Trophoblast cell (in vitro differentiated cells and primary cell): Measurements from ENCODE around the gene LASP1.

Experiments used
- DNase-seq, 2 donors: peaks; one replicate each; pipeline ENCODE4 v3.0.0-alpha.2; 2016
- H2AFZ ChIP-seq: 2 replicates; pipeline ENCODE4 v1.6.1; 2013; ENCODE audit warnings: low read length, moderate library complexity, mild to moderate bottlenecking; ENCODE audit not compliant: insufficient read depth, poor library complexity
- H2AK5ac ChIP-seq: 2 replicates; pipeline ENCODE4 v1.6.1; 2013; ENCODE audit warnings: mild to moderate bottlenecking, low read length
- H2BK120ac ChIP-seq: 2 replicates; pipeline ENCODE4 v1.6.1; 2013; ENCODE audit warnings: low read length, mild to moderate bottlenecking, moderate library complexity; ENCODE audit not compliant: insufficient read depth, poor library complexity
- H2BK12ac ChIP-seq: 2 replicates; pipeline ENCODE4 v1.6.1; 2013; ENCODE audit warnings: mild to moderate bottlenecking, low read length, moderate library complexity
- H2BK5ac ChIP-seq: 2 replicates; pipeline ENCODE4 v1.6.1; 2013; ENCODE audit warnings: low read length, low read depth, moderate library complexity, mild to moderate bottlenecking; ENCODE audit not compliant: poor library complexity
- H3K14ac ChIP-seq: 2 replicates; pipeline ENCODE4 v1.6.1; 2013; ENCODE audit warnings: mild to moderate bottlenecking, low read length
- H3K18ac ChIP-seq: 2 replicates; pipeline ENCODE4 v1.6.1; 2013; ENCODE audit warnings: mild to moderate bottlenecking, low read length
- H3K23ac ChIP-seq: 2 replicates; pipeline ENCODE4 v1.6.1; 2013; ENCODE audit warnings: low read length
- H3K27ac ChIP-seq: 2 replicates; pipeline ENCODE4 v1.5.1; 2013; ENCODE audit warnings: low read depth, mild to moderate bottlenecking, inconsistent platforms, low read length, moderate library complexity
- H3K27me3 ChIP-seq: 2 replicates; pipeline ENCODE4 v1.6.1; 2013; ENCODE audit warnings: inconsistent platforms, mild to moderate bottlenecking, low read length, moderate library complexity; ENCODE audit not compliant: insufficient read depth
- H3K36me3 ChIP-seq, 2 experiments: 1 replicate in 1 of 2; 2 replicates in 1 of 2; pipeline ENCODE4 v1.6.1; 2013; ENCODE audit warnings: low read length in 2 of 2, mild to moderate bottlenecking in 2 of 2, moderate library complexity in 1 of 2; ENCODE audit not compliant: insufficient read depth in 2 of 2, control insufficient read depth in 1 of 2
- H3K4ac ChIP-seq: 2 replicates; pipeline ENCODE4 v1.6.1; 2013; ENCODE audit warnings: low read depth, mild to moderate bottlenecking, low read length, moderate library complexity
- H3K4me1 ChIP-seq, 2 experiments: 1 replicate in 1 of 2; 2 replicates in 1 of 2; pipeline ENCODE4 v1.6.1; 2013; ENCODE audit warnings: low read length in 2 of 2, mild to moderate bottlenecking in 2 of 2, moderate library complexity in 1 of 2; ENCODE audit not compliant: insufficient read depth in 2 of 2, control insufficient read depth in 1 of 2
- H3K4me2 ChIP-seq: 2 replicates; pipeline ENCODE4 v1.6.1; 2013; ENCODE audit warnings: inconsistent platforms, mild to moderate bottlenecking, low read length, moderate library complexity
- H3K4me3 ChIP-seq: 2 replicates; pipeline ENCODE4 v1.5.1; 2013; ENCODE audit warnings: mild to moderate bottlenecking, low read depth, low read length, inconsistent platforms
- H3K79me1 ChIP-seq: one replicate; pipeline ENCODE4 v1.6.1; 2013; ENCODE audit warnings: low read length
- H3K79me2 ChIP-seq: 2 replicates; pipeline ENCODE4 v1.6.1; 2013; ENCODE audit warnings: low read length, mild to moderate bottlenecking; ENCODE audit not compliant: control insufficient read depth, insufficient read depth, poor library complexity
- H3K9ac ChIP-seq: 2 replicates; pipeline ENCODE4 v1.6.1; 2013; ENCODE audit warnings: mild to moderate bottlenecking, low read length
- H3K9me3 ChIP-seq: 2 replicates; pipeline ENCODE4 v1.6.1; 2013; ENCODE audit warnings: low read depth, mild to moderate bottlenecking, control low read depth, inconsistent platforms, low read length; ENCODE audit not compliant: insufficient read depth
- H4K12ac ChIP-seq: 2 replicates; pipeline ENCODE4 v1.6.1; 2013; ENCODE audit warnings: low read depth, mild to moderate bottlenecking, low read length, moderate library complexity
- H4K8ac ChIP-seq: 2 replicates; pipeline ENCODE4 v1.6.1; 2013; ENCODE audit warnings: low read depth, mild to moderate bottlenecking, low read length, moderate library complexity
- H4K91ac ChIP-seq: one replicate; pipeline ENCODE4 v1.6.1; 2013; ENCODE audit warnings: low read depth, mild to moderate bottlenecking, low read length, moderate library complexity
- WGBS: extraction: QIAGEN DNeasy Blood & Tissue Kit; methylation state at CpG from one replicate; pipeline ENCODE4 v1.1.7; 2013; ENCODE audit warnings: missing lambda C conversion rate; ENCODE audit not compliant: insufficient read length, insufficient coverage; ENCODE audit errors: extremely low coverage; 5-methylcytosine and 5-hydroxymethylcytosine counted together

LASP1 gene

DNA sequence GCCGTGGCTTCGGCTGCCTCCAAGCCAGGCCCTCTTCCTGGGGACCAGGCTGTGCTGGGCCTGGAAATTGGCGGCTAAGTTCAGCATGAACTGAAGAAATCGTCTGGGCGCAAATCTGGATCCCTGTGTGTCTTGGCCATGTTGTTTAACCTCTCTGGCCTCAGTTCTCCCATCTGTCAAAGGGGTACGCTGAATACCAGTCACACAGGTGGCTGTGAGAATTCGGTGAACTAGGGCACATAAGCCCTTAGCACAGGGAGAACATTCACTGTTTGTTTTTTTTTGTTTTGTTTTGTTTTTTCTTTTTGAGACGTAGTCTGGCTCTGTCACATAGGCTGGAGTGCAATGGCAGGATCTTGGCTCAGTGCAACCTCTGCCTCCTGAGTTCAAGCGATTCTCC lies 19.0 kb downstream of the LASP1 start:
- H3K14ac ChIP-seq, result no peak overlapping the region
- no peak overlapping the region for H2BK5ac ChIP-seq
- no peak overlapping the region for H2BK120ac ChIP-seq
- no peaks in the 10 kb centered on the region for H3K79me1 ChIP-seq
- no peak overlapping the region for H3K4me2 ChIP-seq
- no peak overlapping the region for H3K4me3 ChIP-seq
- H3K9me3 ChIP-seq, result peaks cover 3% of the 10 kb centered on the region
- no peak overlapping the region for H3K27ac ChIP-seq
- H3K4me1 ChIP-seq, result peaks cover 8 to 10% of the 10 kb centered on the region in 2 experiments
- H3K18ac ChIP-seq, result no peak overlapping the region
- H3K23ac ChIP-seq, result no peak overlapping the region
- no peak overlapping the region for H4K12ac ChIP-seq
- H3K27me3 ChIP-seq, result no peaks in the 10 kb centered on the region
- peaks cover 75 to 80% of the 10 kb centered on the region in 2 experiments for H3K36me3 ChIP-seq
- no peak overlapping the region for H2AFZ ChIP-seq
- H3K9ac ChIP-seq, result no peak overlapping the region
- DNase-seq, result no peak
- H2BK12ac ChIP-seq, result no peak overlapping the region
- H4K8ac ChIP-seq, result no peak overlapping the region
- peaks cover 10% of the 10 kb centered on the region for H3K79me2 ChIP-seq
- no peak overlapping the region for H2AK5ac ChIP-seq
- peak overlapping the region; percentile 30 for H3K4ac ChIP-seq
- WGBS, result no CpG with 5 or more reads among the region's 9 CpGs
- no peak overlapping the region for H4K91ac ChIP-seq

DNA sequence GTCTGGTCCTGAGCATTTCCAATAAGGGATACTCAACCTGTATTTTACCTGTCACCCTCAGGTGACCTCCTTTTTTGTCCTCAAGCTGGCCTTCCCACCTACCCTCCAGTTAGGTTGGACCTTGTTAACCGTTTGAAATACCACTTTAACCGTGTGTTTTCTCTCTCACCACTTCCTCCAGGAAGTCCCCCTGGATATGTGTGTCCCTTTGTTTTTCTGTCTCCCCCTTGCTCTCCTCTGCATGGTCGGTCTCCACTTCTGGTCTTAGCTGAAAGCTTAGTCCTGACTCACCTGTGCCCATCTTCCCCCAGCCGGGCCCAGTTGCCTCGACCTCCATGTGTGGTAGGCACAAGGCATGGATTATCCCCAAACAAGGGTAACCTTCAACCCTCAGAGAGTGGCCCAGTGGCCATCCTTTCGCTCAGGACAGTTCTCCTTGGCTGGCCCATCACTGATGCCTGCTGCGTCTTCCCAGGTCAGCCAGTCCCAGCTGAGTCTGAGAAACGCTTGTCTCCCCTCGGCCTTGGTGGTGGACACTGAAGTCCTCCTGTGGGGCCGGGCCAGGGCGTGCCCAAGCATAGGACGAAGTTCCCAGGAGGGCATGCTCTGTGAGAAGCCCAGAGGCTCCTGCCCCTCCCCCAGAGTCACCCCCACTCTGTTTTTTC lies 20.0 kb downstream of the LASP1 start:
- Histone ChIP-seq H3K4me1 (peaks cover 7% of the 10 kb centered on the region in 2 experiments), H3K27me3 (no peaks in the 10 kb centered on the region), H3K36me3 (peaks cover 80% of the 10 kb centered on the region in 2 experiments), H3K79me1 (no peaks in the 10 kb centered on the region), H2BK5ac (no peak overlapping the region), H4K8ac (no peak overlapping the region), H2AK5ac (no peak overlapping the region), H4K91ac (no peak overlapping the region), H2BK120ac (no peak overlapping the region), H3K4ac (peak overlapping the region; percentile 9), H3K14ac (no peak overlapping the region), H4K12ac (no peak overlapping the region), H3K27ac (no peak overlapping the region), H3K4me2 (no peak overlapping the region), H3K4me3 (no peak overlapping the region), H2BK12ac (no peak overlapping the region), H3K79me2 (peaks cover 8% of the 10 kb centered on the region), H3K9ac (peak overlapping the region; percentile 15), H3K23ac (no peak overlapping the region), H3K18ac (peak overlapping the region; percentile 57), H2AFZ (no peak overlapping the region), H3K9me3 (peaks cover 3% of the 10 kb centered on the region)
- WGBS, result no CpG with 5 or more reads among the region's 12 CpGs
- no peak for DNase-seq

DNA sequence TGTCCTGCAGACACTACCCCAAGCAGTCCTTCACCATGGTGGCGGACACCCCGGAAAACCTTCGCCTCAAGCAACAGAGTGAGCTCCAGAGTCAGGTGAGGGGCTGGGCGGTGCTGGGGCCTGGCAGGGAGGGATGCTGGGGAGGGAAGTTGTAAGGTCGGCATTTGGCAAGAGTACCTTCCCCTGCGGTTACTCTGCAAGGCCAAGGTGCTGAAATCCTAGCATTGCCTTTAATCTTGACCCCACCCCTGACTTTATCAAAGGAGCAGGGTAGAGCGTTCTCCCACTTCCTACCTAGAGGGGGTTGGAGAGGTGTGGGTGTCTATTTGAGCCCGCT lies 20.5 kb downstream of the LASP1 start:
- Histone ChIP-seq H3K4me3 (no peak overlapping the region), H4K12ac (no peak overlapping the region), H3K79me2 (peaks cover 3% of the 10 kb centered on the region), H2BK120ac (no peak overlapping the region), H4K8ac (no peak overlapping the region), H3K79me1 (no peaks in the 10 kb centered on the region), H3K36me3 (peaks cover 75 to 78% of the 10 kb centered on the region in 2 experiments), H3K4me2 (no peak overlapping the region), H4K91ac (no peak overlapping the region), H3K14ac (no peak overlapping the region), H3K9me3 (peaks cover 2% of the 10 kb centered on the region), H3K4me1 (peaks cover 3 to 4% of the 10 kb centered on the region in 2 experiments), H3K27ac (no peak overlapping the region), H2BK5ac (no peak overlapping the region), H2AFZ (no peak overlapping the region), H2BK12ac (no peak overlapping the region), H3K9ac (no peak overlapping the region), H3K27me3 (no peaks in the 10 kb centered on the region), H3K23ac (no peak overlapping the region), H2AK5ac (no peak overlapping the region), H3K4ac (no peak overlapping the region), H3K18ac (no peak overlapping the region)
- no peak for DNase-seq
- WGBS, result no CpG with 5 or more reads among the region's 8 CpGs

DNA sequence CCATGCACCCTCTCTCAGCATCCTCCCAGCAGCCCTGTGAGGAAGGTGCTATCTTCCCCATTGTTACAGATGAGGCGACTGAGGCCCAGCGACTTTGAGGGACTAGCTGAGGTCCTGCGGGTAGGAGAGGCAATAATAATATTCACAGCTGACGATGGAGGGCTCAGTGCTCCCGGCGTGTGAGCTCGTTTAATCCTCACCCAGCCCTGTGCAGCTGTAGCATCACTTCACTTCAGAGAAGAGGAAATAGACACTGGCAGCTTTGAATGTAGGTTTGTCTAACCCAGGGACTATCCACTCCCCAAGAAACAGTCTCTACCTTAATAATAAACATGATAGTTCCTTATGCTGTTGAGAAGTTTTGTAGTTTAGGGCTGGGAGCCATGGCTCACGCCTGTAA lies 21.6 kb downstream of the LASP1 start:
- no CpG with 5 or more reads among the region's 8 CpGs for WGBS
- no peak overlapping the region for H3K4ac ChIP-seq

More for the DNA sequence above, 21.6 kb downstream of the LASP1 start:
- Histone ChIP-seq H4K8ac (no peak overlapping the region), H3K79me2 (peaks cover 3% of the 10 kb centered on the region), H3K14ac (no peak overlapping the region), H3K27ac (no peak overlapping the region), H2BK120ac (no peak overlapping the region), H4K91ac (no peak overlapping the region), H3K27me3 (no peaks in the 10 kb centered on the region), H3K9ac (no peak overlapping the region), H3K23ac (no peak overlapping the region), H2AK5ac (no peak overlapping the region), H2AFZ (no peak overlapping the region), H3K4me2 (no peak overlapping the region), H3K18ac (no peak overlapping the region), H3K4me1 (peaks cover 0 to 4% of the 10 kb centered on the region in 2 experiments), H3K36me3 (peaks cover 77 to 83% of the 10 kb centered on the region in 2 experiments), H2BK12ac (no peak overlapping the region), H3K4me3 (no peak overlapping the region), H3K9me3 (peaks cover 2% of the 10 kb centered on the region), H3K79me1 (no peaks in the 10 kb centered on the region), H2BK5ac (no peak overlapping the region), H4K12ac (no peak overlapping the region)
- DNase-seq, result no peak
